ENCODE results near the gene FITM1. TPM values are rescaled to one million over a fixed set of nuclear protein-coding genes. Genes with fewer than 3 reads are reported as not detected.

FITM1 gene
- total and polyA plus RNA-seq, 11 donors: 43.3 to 276 (median 107) TPM

- peak in 2 of 5 donors; percentile 17 to 64 for DNase-seq
- Histone ChIP-seq H3K36me3 (peaks cover 4 to 98% (median 78%) of the 10 kb centered on the region in 9 donors), H3K4me3 (no peak overlapping the region), H3K27me3 (no peaks in the 10 kb centered on the region), H3K9me3 (no peaks in the 10 kb centered on the region), H3K4me1 (peaks cover 0 to 17% (median 9%) of the 10 kb centered on the region in 12 donors), H3K27ac (peak overlapping the region; percentile 45 to 86 (median 68))
- intact Hi-C loops (cut with DNase I): no loop called here
- 59 to 82% (median 71%) methylated on average over 18 of the region's 18 CpGs for WGBS, 4 donors
- peak; percentile 45 to 72 (median 64) for ATAC-seq
- no peak for TF ChIP-seq POLR2A (IDR thresholded peaks at IDR 0.05)
- TF ChIP-seq, protein P1, sequence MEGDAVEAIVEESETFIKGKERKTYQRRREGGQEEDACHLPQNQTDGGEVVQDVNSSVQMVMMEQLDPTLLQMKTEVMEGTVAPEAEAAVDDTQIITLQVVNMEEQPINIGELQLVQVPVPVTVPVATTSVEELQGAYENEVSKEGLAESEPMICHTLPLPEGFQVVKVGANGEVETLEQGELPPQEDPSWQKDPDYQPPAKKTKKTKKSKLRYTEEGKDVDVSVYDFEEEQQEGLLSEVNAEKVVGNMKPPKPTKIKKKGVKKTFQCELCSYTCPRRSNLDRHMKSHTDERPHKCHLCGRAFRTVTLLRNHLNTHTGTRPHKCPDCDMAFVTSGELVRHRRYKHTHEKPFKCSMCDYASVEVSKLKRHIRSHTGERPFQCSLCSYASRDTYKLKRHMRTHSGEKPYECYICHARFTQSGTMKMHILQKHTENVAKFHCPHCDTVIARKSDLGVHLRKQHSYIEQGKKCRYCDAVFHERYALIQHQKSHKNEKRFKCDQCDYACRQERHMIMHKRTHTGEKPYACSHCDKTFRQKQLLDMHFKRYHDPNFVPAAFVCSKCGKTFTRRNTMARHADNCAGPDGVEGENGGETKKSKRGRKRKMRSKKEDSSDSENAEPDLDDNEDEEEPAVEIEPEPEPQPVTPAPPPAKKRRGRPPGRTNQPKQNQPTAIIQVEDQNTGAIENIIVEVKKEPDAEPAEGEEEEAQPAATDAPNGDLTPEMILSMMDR (IDR thresholded peaks at IDR 0.05): no peak
Observed at GRCh38 chr14:24179961-24180796, 49.7 kb downstream of the FITM1 start.

DNA sequence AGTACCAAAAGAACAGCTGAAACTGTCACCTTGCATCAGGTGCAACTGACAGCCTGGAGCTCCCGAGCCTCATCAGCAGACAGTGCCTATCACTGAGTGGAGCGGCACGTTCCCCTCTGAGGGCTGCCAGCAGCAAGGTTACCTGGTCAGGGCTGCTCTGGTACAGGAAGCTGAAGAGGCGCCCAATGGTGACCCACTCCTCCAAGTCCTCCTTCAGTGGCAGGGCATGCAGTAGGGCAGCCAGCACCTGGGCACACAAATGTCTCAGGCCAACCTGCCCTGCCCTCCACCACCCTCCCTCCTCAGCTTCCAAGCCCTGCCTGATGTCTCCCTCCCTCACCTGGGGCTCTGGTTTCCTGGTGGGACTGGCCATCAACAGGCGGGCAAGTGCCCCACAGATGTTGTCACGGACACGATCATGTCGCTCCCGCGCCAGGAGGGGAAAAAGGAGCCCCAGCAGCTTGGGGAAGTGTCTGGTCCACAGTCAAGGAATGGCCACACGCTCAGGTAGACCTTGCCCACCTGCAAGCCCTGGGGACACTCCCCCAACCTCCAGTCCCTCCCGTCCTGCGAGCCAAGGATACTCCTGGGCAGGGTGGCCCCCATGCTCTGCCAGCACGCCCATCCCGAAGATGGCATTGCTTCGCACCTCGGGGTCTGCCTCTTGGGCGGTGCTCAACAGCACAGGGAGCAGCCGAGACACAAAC, 51.1 kb downstream of the FITM1 start:
- peaks cover 4 to 100% (median 84%) of the 10 kb centered on the region in 9 donors for H3K36me3 ChIP-seq

More for the DNA sequence above, 51.1 kb downstream of the FITM1 start:
- Histone ChIP-seq H3K4me3 (no peak overlapping the region), H3K4me1 (peaks cover 0 to 17% (median 9%) of the 10 kb centered on the region in 12 donors), H3K27me3 (no peaks in the 10 kb centered on the region), H3K9me3 (no peaks in the 10 kb centered on the region), H3K27ac (no peak overlapping the region)
- WGBS, 4 donors: 81 to 94% (median 89%) methylated on average over 9 to 19 of the region's 19 CpGs
- ATAC-seq (no peak), DNase-seq (peak in 1 of 5 donors; percentile 13)
- intact Hi-C loops (cut with DNase I): no loop called here
- no peak for TF ChIP-seq POLR2A (IDR thresholded peaks at IDR 0.05)
- TF ChIP-seq, protein P1 (IDR thresholded peaks at IDR 0.05): no peak

Small RNAs within 50 kb of the gene (microRNA-seq; reads per million reads assigned to microRNA genes)
- gene MIR7703: 0 reads per million in 4 donors

Other genes starting within 250 kb of the FITM1 start
Only the 30 nearest of the 31 such genes appear.
- 10 to 100 TPM; 20.3 to 48.5 (median 30.3) TPM for gene DHRS4, start 176.9 kb upstream of the FITM1 start, total RNA-seq
- 10 to 100 TPM; 36.2 to 76.3 TPM for gene DHRS4, start 176.9 kb upstream of the FITM1 start, polyA plus RNA-seq
- gene DHRS4L2, start 141.7 kb upstream of the FITM1 start, total RNA-seq: 10 to 100 TPM; 17.9 to 37.1 (median 27.5) TPM
- 10 to 100 TPM; 22.2 to 65.9 TPM for gene DHRS4L2, start 141.7 kb upstream of the FITM1 start, polyA plus RNA-seq
- under 1 TPM in 6 of 9 donors, not detected in 3; 0.05 to 0.38 (median 0.17) TPM for gene CARMIL3, start 78.7 kb upstream of the FITM1 start, total RNA-seq
- under 1 TPM; 0.08 to 0.15 TPM for gene CARMIL3, start 78.7 kb upstream of the FITM1 start, polyA plus RNA-seq
- under 1 TPM in 3 of 9 donors, not detected in 6; 0.23 to 0.52 (median 0.25) TPM for gene CPNE6, start 59.1 kb upstream of the FITM1 start, total RNA-seq
- gene CPNE6, start 59.1 kb upstream of the FITM1 start, polyA plus RNA-seq: not detected
- 10 to 100 TPM in 2 of 9 donors, 1 to 10 TPM in 7; 2.1 to 14.6 (median 3.9) TPM for gene PCK2, start 36.3 kb upstream of the FITM1 start, total RNA-seq
- gene PCK2, start 36.3 kb upstream of the FITM1 start, polyA plus RNA-seq: 1 to 10 TPM; 1.5 to 5.4 TPM
- 100 to 1,000 TPM in 2 of 9 donors, 10 to 100 TPM in 7; 55.1 to 117 (median 75.0) TPM for gene DCAF11, start 15.9 kb upstream of the FITM1 start, total RNA-seq
- 100 to 1,000 TPM in 1 of 2 donors, 10 to 100 TPM in 1; 25.3 to 111 TPM for gene DCAF11, start 15.9 kb upstream of the FITM1 start, polyA plus RNA-seq
- gene NRL, start 15.7 kb upstream of the FITM1 start, total RNA-seq: 1 to 10 TPM; 1.3 to 2.9 (median 2.1) TPM
- gene NRL, start 15.7 kb upstream of the FITM1 start, polyA plus RNA-seq: 1 to 10 TPM; 2.1 to 3.0 TPM
- gene PSME1, start 5.5 kb downstream of the FITM1 start, total RNA-seq: 100 to 1,000 TPM in 6 of 9 donors, 10 to 100 TPM in 3; 87.3 to 331 (median 110) TPM
- 100 to 1,000 TPM; 125 to 164 TPM for gene PSME1, start 5.5 kb downstream of the FITM1 start, polyA plus RNA-seq
- gene EMC9, start 10.9 kb downstream of the FITM1 start, total RNA-seq: 10 to 100 TPM in 8 of 9 donors, 1 to 10 TPM in 1; 9.6 to 18.7 (median 13.8) TPM
- gene EMC9, start 10.9 kb downstream of the FITM1 start, polyA plus RNA-seq: 10 to 100 TPM; 20.1 to 30.6 TPM
- 100 to 1,000 TPM in 3 of 9 donors, 10 to 100 TPM in 6; 51.4 to 360 (median 80.8) TPM for gene PSME2, start 16.0 kb downstream of the FITM1 start, total RNA-seq
- 100 to 1,000 TPM in 1 of 2 donors, 10 to 100 TPM in 1; 90.4 to 222 TPM for gene PSME2, start 16.0 kb downstream of the FITM1 start, polyA plus RNA-seq
- gene RNF31, start 16.8 kb downstream of the FITM1 start, total RNA-seq: 10 to 100 TPM; 31.6 to 54.2 (median 36.6) TPM
- gene RNF31, start 16.8 kb downstream of the FITM1 start, polyA plus RNA-seq: 10 to 100 TPM; 36.4 to 38.3 TPM
- gene IRF9, start 30.6 kb downstream of the FITM1 start, total RNA-seq: 100 to 1,000 TPM in 1 of 9 donors, 10 to 100 TPM in 8; 23.4 to 169 (median 29.8) TPM
- 10 to 100 TPM; 26.6 to 30.4 TPM for gene IRF9, start 30.6 kb downstream of the FITM1 start, polyA plus RNA-seq
- gene REC8, start 41.4 kb downstream of the FITM1 start, total RNA-seq: 10 to 100 TPM in 2 of 9 donors, 1 to 10 TPM in 6, under 1 TPM in 1; 0.32 to 25.3 (median 4.4) TPM
- 1 to 10 TPM; 2.2 to 4.8 TPM for gene REC8, start 41.4 kb downstream of the FITM1 start, polyA plus RNA-seq
- 10 to 100 TPM in 8 of 9 donors, 1 to 10 TPM in 1; 9.1 to 25.6 (median 17.2) TPM for gene IPO4, start 58.2 kb downstream of the FITM1 start, total RNA-seq
- 10 to 100 TPM in 1 of 2 donors, 1 to 10 TPM in 1; 1.8 to 40.0 TPM for gene IPO4, start 58.2 kb downstream of the FITM1 start, polyA plus RNA-seq
- gene TM9SF1, start 64.8 kb downstream of the FITM1 start, total RNA-seq: 10 to 100 TPM; 15.4 to 32.3 (median 26.3) TPM
- gene TM9SF1, start 64.8 kb downstream of the FITM1 start, polyA plus RNA-seq: 10 to 100 TPM in 1 of 2 donors, 1 to 10 TPM in 1; 6.1 to 52.8 TPM
- gene TSSK4, start 75.0 kb downstream of the FITM1 start, total RNA-seq: under 1 TPM in 1 of 9 donors, not detected in 8; 0.19 TPM
- under 1 TPM in 1 of 2 donors, not detected in 1; 0.23 TPM for gene TSSK4, start 75.0 kb downstream of the FITM1 start, polyA plus RNA-seq
- 10 to 100 TPM; 20.2 to 42.3 (median 34.5) TPM for gene CHMP4A, start 82.8 kb downstream of the FITM1 start, total RNA-seq
- 10 to 100 TPM; 32.1 to 72.8 TPM for gene CHMP4A, start 82.8 kb downstream of the FITM1 start, polyA plus RNA-seq
- 10 to 100 TPM; 12.8 to 22.6 (median 15.5) TPM for gene MDP1, start 85.4 kb downstream of the FITM1 start, total RNA-seq
- gene MDP1, start 85.4 kb downstream of the FITM1 start, polyA plus RNA-seq: 10 to 100 TPM; 20.8 to 26.5 TPM
- 100 to 1,000 TPM; 174 to 217 (median 197) TPM for gene NEDD8, start 101.7 kb downstream of the FITM1 start, total RNA-seq
- 100 to 1,000 TPM; 276 to 287 TPM for gene NEDD8, start 101.7 kb downstream of the FITM1 start, polyA plus RNA-seq
- 10 to 100 TPM; 23.9 to 55.9 (median 32.8) TPM for gene GMPR2, start 102.3 kb downstream of the FITM1 start, total RNA-seq
- 10 to 100 TPM; 26.6 to 28.1 TPM for gene GMPR2, start 102.3 kb downstream of the FITM1 start, polyA plus RNA-seq
- gene TINF2, start 112.0 kb downstream of the FITM1 start, total RNA-seq: 10 to 100 TPM; 34.5 to 58.1 (median 42.6) TPM
- gene TINF2, start 112.0 kb downstream of the FITM1 start, polyA plus RNA-seq: 10 to 100 TPM; 16.1 to 55.4 TPM
- 10 to 100 TPM in 1 of 9 donors, 1 to 10 TPM in 3, under 1 TPM in 2, not detected in 3; 0.52 to 38.9 (median 1.0) TPM for gene TGM1, start 132.5 kb downstream of the FITM1 start, total RNA-seq
- gene TGM1, start 132.5 kb downstream of the FITM1 start, polyA plus RNA-seq: under 1 TPM; 0.61 to 0.69 TPM
- 10 to 100 TPM; 18.8 to 33.1 (median 26.7) TPM for gene RABGGTA, start 140.9 kb downstream of the FITM1 start, total RNA-seq
- 10 to 100 TPM; 26.3 to 29.2 TPM for gene RABGGTA, start 140.9 kb downstream of the FITM1 start, polyA plus RNA-seq
- 10 to 100 TPM in 6 of 9 donors, 1 to 10 TPM in 3; 6.3 to 18.1 (median 11.3) TPM for gene DHRS1, start 169.1 kb downstream of the FITM1 start, total RNA-seq
- 10 to 100 TPM in 1 of 2 donors, 1 to 10 TPM in 1; 5.5 to 10.7 TPM for gene DHRS1, start 169.1 kb downstream of the FITM1 start, polyA plus RNA-seq
- gene NOP9, start 169.2 kb downstream of the FITM1 start, total RNA-seq: 10 to 100 TPM; 22.1 to 34.0 (median 27.8) TPM
- gene NOP9, start 169.2 kb downstream of the FITM1 start, polyA plus RNA-seq: 10 to 100 TPM; 13.5 to 29.8 TPM
- 10 to 100 TPM in 1 of 9 donors, 1 to 10 TPM in 8; 1.7 to 10.1 (median 3.0) TPM for gene CIDEB, start 177.3 kb downstream of the FITM1 start, total RNA-seq
- gene CIDEB, start 177.3 kb downstream of the FITM1 start, polyA plus RNA-seq: 1 to 10 TPM; 2.6 to 3.2 TPM
- 1 to 10 TPM in 7 of 9 donors, under 1 TPM in 2; 0.81 to 3.8 (median 1.6) TPM for gene LTB4R2, start 179.5 kb downstream of the FITM1 start, total RNA-seq
- gene LTB4R2, start 179.5 kb downstream of the FITM1 start, polyA plus RNA-seq: under 1 TPM; 0.53 to 0.64 TPM
- 1 to 10 TPM in 8 of 9 donors, under 1 TPM in 1; 0.92 to 8.8 (median 1.7) TPM for gene LTB4R, start 180.8 kb downstream of the FITM1 start, total RNA-seq
- 1 to 10 TPM; 1.2 to 2.2 TPM for gene LTB4R, start 180.8 kb downstream of the FITM1 start, polyA plus RNA-seq
- 10 to 100 TPM; 20.7 to 47.5 (median 27.5) TPM for gene ADCY4, start 204.4 kb downstream of the FITM1 start, total RNA-seq
- gene ADCY4, start 204.4 kb downstream of the FITM1 start, polyA plus RNA-seq: 10 to 100 TPM; 21.9 to 40.4 TPM
- 10 to 100 TPM in 1 of 9 donors, 1 to 10 TPM in 6, under 1 TPM in 2; 0.75 to 10.5 (median 3.0) TPM for gene RIPK3, start 209.3 kb downstream of the FITM1 start, total RNA-seq
- 1 to 10 TPM; 4.0 to 4.4 TPM for gene RIPK3, start 209.3 kb downstream of the FITM1 start, polyA plus RNA-seq

Measured in heart left ventricle (tissue), 16 donors.